HCEC 1CT (cell line): ENCODE data around the gene NEDD4.
"Not testable (repeated sequence)": the region's sequence is repeated elsewhere in the genome, so short reads cannot be mapped to it uniquely, and the experiment has no call there.

Experiments
- DNase-seq: peaks from one replicate; pipeline ENCODE4 v3.0.0-alpha.2; 2017

NEDD4 gene

DNA sequence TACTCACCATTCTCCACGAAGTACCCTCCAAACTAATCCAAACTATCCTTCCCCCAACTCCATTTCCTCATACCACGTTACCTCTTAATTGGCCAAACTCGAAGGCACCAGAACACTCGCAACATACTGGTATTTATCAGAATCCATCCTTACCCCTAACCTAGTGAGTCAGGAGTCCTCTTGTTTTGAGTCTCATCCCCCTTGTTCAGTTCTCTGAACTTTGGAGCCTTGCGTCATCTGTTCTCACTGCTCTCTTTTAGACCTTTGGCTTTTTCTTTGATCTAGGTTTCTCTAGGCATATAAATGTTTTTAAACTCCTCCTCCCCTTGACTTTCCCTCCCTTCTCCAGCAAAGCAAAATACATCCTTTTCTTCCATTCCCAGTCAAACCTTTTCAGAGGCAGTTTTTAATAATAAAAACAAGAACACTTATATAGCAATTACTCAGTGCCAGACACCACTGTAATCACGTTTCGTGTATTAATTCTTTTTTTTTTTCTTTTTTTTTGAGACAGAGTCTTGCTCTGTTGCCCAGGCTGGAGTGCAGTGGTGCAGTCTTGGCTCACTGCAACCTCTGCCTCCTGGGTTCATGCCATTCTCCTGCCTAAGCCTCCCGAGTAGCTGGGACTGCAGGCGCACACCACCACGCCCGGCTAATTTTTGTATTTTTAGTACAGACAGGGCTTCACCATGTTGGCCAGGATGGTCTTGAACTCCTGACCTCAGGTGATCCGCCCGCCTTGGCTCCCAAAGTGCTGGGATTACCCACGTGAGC is 40.7 kb downstream of the NEDD4 start:
- DNase-seq, result not testable (repeated sequence)

DNA sequence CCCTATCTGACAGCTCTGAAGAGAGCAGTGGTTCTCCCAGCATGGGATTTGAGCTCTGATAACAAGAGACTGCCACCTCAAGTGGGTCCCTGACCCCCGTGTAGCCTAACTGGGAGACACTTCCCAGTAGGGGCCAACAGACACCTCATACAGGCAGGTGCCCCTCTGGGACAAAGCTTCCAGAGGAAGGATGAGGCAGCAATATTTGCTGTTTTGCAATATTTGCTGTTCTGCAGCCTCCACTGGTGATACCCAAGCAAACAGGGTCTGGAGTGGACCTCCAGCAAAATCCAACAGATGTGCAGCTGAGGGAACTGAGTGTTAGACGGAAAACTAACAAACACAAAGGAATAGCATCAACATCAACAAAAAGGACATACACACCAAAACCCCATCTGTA is 48.8 kb downstream of the NEDD4 start:
- not testable (repeated sequence) for DNase-seq

- DNase-seq, result no peak
Observed at GRCh38 chr15:55942332-55942731, 51.1 kb downstream of the NEDD4 start.

GRCh38 chr15:55937040-55937439 is 56.4 kb downstream of the NEDD4 start:
- peak; percentile 32 for DNase-seq

DNA sequence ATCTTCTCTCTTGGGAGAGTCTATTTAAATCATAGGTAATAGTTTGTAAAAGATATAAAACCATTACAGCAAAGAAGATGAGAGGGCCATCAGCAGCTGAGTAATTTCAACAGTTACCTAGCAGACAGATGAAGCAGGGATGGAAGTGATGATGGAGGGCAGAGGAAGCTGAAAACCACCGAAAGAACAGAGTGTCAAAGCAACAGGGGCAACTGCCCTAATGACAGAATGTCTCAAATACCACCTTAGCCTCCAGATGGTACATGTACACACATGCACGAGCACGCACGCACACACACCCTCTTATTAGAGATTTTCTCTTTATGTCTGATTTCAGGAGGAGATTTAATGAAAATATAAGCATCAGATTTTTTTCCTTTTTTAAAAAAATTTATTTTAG is 64.5 kb downstream of the NEDD4 start:
- DNase-seq, result no peak

DNA sequence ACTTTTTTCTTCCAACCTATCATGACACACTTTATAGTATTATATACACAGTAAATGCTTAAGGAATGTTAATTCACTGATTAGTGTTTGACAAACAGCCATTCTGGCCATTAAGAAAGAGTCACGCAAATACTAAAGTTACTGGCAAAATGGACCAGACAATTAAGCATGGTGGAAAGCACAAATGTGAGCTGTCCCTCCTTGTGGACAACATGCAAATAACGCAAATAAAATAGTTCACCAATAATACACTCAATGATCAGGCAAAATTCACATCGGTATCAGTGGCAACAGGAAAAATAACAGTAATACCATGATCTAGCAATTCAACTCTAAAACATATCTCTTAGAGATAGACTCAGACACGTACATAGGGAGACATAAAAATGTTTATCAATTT is 71.7 kb downstream of the NEDD4 start:
- DNase-seq, result no peak

DNA sequence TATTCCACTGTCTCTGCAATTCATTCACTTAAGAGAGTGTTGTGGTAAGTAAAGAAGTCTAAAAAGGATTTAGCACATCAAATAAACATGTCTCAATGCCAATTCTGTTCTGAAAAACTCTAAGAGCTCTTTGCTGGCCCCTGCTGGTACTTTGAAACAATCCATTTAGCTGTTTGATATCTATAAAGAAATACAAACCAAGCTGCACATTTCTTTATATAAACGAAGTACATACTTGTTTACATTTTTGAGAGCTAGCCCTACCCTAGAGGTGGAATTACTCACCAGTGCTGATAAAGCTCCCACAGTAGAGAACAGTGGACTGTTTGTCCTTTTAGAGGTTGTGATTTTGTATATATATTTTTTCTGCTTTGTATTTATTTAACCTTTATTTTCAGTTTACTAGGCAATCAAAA is 75.5 kb downstream of the NEDD4 start:
- DNase-seq, result peak; percentile 97

- DNase-seq, result peak; percentile 86
Observed at GRCh38 chr15:55916666-55917409, 76.6 kb downstream of the NEDD4 start.

DNA sequence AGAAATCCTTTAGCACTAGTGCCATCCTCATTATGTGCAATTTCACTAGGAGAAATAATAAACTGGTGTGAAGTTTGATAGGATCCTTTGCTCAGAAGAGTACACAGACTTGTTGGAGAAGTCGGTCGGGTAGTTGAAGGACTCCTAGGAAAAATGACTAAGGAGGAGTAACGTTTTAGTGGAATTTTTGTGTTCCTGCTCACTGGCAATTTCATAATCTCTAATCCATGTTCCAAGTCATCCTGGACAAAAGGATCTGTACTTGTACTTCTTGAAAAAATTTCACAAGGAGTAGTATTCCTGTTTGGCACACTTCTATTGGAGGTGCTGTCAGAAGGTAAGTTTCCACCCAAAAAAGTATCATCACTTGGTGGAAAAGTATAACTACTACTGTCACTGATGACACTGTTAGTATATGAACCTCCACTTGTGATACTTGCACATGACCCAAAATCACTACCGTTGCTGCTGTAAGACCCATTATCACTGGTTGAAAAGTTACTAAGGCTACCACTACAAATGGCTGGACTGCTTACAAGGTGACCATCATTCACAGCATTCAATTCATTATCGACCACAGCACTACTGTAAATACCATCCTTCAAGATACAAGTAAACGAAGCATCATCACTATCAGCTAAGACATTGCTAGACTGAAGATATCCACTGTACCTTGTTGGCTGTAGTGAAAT is 77.4 kb downstream of the NEDD4 start:
- DNase-seq, result peak; percentile 83

DNA sequence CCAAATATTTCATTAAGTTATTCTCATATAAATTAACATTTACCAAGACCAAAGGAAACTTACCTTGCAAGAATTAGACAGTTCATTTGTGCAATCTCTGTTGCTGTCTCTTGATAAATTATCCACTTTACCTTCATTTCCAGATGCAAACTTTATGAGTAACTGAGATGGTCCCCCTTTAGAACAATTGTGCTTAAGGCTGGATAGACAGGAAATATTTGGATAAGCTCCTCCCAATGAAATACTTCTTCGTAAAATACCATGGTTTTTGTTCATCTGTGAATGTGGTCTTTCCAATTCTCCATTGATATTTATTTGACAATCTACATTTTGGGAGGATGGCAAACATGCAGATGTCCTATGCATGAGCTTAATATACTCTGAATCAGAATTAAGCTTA is 78.2 kb downstream of the NEDD4 start:
- peak; percentile 58 for DNase-seq

GRCh38 chr15:55914446-55914845 is 79.0 kb downstream of the NEDD4 start:
- peak; percentile 63 for DNase-seq

- no peak for DNase-seq
Observed at GRCh38 chr15:55912982-55913381, 80.4 kb downstream of the NEDD4 start.

- peak; percentile 75 for DNase-seq
Observed at GRCh38 chr15:55909036-55909811, 84.2 kb downstream of the NEDD4 start.

DNA sequence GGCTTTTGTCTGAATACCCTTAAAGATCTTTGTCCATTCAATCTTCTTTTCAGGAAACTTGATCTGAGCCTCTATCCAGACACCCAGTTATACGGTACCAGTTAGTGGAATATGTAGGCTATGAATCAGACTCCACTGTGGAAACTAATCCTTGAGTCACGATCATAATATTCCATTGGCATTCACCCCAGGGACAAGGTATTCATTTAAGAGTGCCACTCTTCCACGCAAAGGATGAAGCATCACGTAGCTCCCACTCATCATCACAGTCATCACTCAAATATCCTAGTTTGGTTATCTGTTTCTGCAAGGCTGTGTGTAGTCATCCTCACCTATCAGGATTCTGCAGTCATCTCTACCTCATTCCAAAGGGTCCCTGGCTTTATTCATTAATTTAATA is 85.6 kb downstream of the NEDD4 start:
- peak; percentile 98 for DNase-seq

DNA sequence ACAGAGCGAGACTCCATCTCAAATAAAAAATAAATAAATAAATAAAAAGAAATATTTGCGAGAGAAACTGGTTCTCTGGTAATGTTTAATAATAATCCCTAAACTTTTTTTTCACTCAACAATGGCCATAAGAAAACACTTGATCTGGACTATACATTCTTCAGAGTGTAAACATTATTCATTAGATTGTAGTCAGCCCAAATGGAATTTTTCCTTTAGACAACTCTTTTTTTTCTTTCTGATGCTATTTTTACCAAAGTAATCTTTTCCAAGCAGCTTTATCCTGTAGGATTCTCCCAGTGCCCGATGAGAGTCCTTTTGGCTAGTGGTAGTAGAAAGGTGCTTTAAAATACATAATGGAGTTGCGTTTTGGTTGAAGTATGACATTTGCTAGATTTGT is 90.4 kb downstream of the NEDD4 start:
- DNase-seq, result peak; percentile 43

DNA sequence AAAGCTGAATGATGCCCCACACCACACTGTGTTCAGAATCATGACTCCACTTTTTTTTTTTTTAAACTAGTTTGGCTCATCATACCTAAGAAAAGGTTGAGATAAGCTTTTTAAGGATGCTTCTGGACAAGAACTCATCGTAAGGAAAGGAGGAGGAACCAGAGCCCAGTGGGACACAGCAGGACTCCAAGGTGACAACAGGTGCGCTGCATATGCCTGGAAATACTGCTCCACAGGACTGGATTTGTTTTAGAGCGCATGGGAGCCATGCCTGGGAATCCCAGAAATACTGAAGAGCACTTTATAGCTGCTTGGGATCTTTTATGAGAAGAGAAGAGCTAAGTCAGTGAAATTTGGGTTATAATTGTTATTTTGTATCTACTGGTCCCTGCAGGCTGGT is 93.4 kb downstream of the NEDD4 start:
- no peak for DNase-seq

DNA sequence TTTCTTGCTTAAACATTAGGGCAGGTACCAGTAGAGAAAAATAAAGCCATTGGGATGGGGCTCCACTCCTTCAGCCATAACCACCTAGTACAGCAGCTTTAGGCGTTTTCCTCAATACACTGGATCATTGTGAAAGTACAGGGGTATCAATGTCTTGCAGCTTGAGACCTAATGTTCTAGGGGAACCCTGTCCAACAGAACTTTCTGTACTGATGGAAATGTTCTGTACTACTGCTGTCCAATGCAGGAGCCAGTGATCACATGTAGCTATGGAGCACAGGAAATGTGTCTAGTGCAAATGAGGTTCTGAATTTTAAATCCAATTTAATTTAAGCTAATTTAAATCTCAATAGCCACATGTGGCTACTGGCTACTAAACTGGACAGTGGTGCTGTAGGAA is 93.9 kb downstream of the NEDD4 start:
- DNase-seq, result no peak

DNA sequence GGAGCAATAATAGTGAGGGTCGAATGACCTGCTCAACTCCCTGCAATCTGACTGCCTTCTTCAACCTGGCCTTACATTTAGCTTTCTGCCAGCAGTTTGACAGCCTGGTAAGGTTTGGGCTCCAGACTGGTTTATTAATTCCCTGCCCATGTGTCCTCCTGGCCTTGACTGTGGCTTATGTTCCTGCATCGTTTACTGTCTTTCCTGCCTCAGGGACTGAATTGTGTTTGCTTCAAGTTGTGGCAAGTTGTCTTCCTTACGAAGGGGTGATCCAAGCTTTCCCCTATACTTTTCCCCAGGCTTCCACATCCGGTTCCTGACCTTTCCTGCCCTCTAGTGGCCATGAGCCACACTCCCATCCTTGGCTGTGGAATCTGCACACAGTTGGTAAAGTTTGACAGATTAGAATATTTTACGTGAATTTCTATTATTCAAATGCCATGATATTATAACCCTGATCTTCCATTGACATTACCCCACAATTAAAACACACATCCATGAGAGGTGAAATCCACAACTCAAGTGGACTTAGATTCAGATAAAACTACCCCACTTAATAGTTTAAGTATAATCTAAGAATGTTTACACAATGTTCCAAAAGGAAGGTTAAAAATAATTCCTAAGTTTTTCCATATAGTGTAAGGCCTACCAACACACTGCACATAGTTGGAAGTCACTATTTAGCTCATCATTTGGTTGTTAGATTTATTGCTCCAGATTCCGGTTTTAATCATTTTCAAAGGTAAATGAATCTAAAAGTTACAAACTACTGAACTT is 95.7 kb downstream of the NEDD4 start:
- DNase-seq, result peak; percentile 83

DNA sequence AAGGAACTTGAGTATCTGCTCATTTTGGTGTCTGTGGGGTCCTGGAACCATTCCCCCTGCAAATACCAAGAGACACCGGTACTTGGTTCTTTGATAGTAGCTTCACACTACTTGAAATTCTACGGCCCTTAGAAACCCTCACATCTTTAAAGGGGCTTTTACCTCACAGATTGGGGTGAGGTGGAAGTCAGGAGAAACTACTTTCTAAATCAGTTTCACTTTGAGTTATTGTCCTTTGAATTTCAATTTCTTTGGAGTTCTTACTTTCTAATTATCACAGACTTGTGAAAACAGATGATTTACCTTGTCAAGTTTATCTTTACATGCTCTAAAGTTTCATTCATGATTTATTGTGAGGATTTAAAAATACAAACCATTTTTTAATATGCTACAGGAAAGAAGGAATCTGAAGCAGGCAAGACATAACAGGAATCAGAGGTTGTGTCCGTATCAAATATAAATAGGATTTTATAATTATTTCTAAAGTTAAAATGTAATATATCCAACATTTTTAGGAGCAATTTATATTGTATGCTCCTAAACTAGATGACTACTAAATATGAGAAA is 98.9 kb downstream of the NEDD4 start:
- DNase-seq, result no peak

- DNase-seq, result no peak
Observed at GRCh38 chr15:55893852-55894251, 99.6 kb downstream of the NEDD4 start.

GRCh38 chr15:55891196-55891595 is 102.2 kb downstream of the NEDD4 start:
- DNase-seq, result no peak

DNA sequence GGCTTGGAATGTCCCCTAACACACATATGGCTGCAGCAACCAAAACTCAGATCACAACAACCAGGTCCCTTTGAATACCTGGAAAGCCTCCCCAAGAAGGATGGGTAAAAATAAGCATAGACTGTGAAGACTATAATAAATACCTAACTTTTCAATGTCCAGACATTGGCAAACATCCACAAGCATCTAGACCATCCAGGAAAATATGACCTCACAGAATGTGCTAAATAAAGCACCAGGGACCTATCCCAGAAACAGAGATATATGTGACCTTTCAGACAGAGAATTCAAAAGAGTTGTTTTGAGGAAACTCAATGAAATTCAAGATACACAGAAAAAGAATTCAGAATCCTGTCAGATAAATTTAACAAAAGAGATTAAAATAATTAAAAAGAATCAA is 109.2 kb downstream of the NEDD4 start:
- no peak for DNase-seq
